ENCODE measurements around the gene UGP2. TPM values are rescaled to one million over a fixed set of nuclear protein-coding genes. Genes with fewer than 3 reads are reported as not detected.
A peak's percentile ranks its signal among the peaks of the same experiment; 100 is the strongest.

Gene UGP2
- total RNA-seq, 5 donors from 2014 or later (not counting 1 experiment from before 2014, with no cell fraction given) = 67.4 to 103 (median 80.1) TPM

- WGBS (ENCODE audit: insufficient coverage) = 95% methylated on average over 2 of the region's 2 CpGs
- ChIA-PET CTCF (no interaction called here), POLR2A (no interaction called here)
- Histone ChIP-seq H3K27me3 (replicated peaks in 1 of 2; ENCODE audit: control insufficient read depth in 2 of 2, extremely low read depth in 1 of 2, insufficient read depth in 2 of 2, low read length in 1 of 2) (no peaks in the 10 kb centered on the region), H3K4me1 (ENCODE audit: control insufficient read depth in 1 of 2, extremely low read depth in 1 of 2, insufficient read depth in 2 of 2, low read length in 2 of 2) (no peaks in the 10 kb centered on the region), H3K4me3 (ENCODE audit: control insufficient read depth in 1 of 2, extremely low read depth in 1 of 2, low read length in 1 of 2) (no peak overlapping the region), H3K36me3 (ENCODE audit: control insufficient read depth in 2 of 2, extremely low read depth in 1 of 2, insufficient read depth in 1 of 2, low read length in 1 of 2) (peaks cover 0 to 73% of the 10 kb centered on the region in 2 donors), H3K27ac (ENCODE audit: low read length) (no peak overlapping the region), H3K9me3 (no peaks in the 10 kb centered on the region)
- peak overlapping the region in 1 of 2 donors; percentile 48 for H3K27ac Mint-ChIP-seq
- H3K4me1 Mint-ChIP-seq = peaks cover 3 to 6% (median 4%) of the 10 kb centered on the region in 3 donors
- no peaks in the 10 kb centered on the region for H3K27me3 Mint-ChIP-seq
- DNase-seq = no peak
- ATAC-seq (replicated peaks in 1 of 4) = no peak
- H3K4me3 Mint-ChIP-seq = no peak overlapping the region
- no peaks in the 10 kb centered on the region for H3K9me3 Mint-ChIP-seq
- peaks cover 49% of the 10 kb centered on the region for H3K36me3 Mint-ChIP-seq
Observed at GRCh38 chr2:63888053-63888452, 46.4 kb downstream of the UGP2 start.

- Histone ChIP-seq H3K27ac (ENCODE audit: low read length) (no peak overlapping the region), H3K4me1 (ENCODE audit: control insufficient read depth in 1 of 2, extremely low read depth in 1 of 2, insufficient read depth in 2 of 2, low read length in 2 of 2) (no peaks in the 10 kb centered on the region), H3K36me3 (ENCODE audit: control insufficient read depth in 2 of 2, extremely low read depth in 1 of 2, insufficient read depth in 1 of 2, low read length in 1 of 2) (peaks cover 0 to 74% of the 10 kb centered on the region in 2 donors), H3K9me3 (no peaks in the 10 kb centered on the region), H3K27me3 (replicated peaks in 1 of 2; ENCODE audit: control insufficient read depth in 2 of 2, extremely low read depth in 1 of 2, insufficient read depth in 2 of 2, low read length in 1 of 2) (no peaks in the 10 kb centered on the region), H3K4me3 (ENCODE audit: control insufficient read depth in 1 of 2, extremely low read depth in 1 of 2, low read length in 1 of 2) (no peak overlapping the region)
- 97% methylated on average over 3 of the region's 6 CpGs for WGBS (ENCODE audit: insufficient coverage)
- Mint-ChIP-seq H3K27ac (peak overlapping the region; percentile 15 to 57), H3K9me3 (no peaks in the 10 kb centered on the region), H3K4me1 (peaks cover 0 to 5% (median 4%) of the 10 kb centered on the region in 3 donors), H3K4me3 (no peak overlapping the region), H3K27me3 (no peaks in the 10 kb centered on the region), H3K36me3 (peaks cover 50% of the 10 kb centered on the region)
- CTCF ChIA-PET = interaction anchor here in 1 of 2 donors (1.2 kb wide), 1 partner anchor 15 kb away, joined by 5 read pairs; no protein-coding TSS in a partner anchor
- peak in 32 of 35 experiments; percentile 0 to 62 (median 24) for DNase-seq
- ATAC-seq (replicated peaks in 1 of 4) = peak; percentile 56 to 73 (median 64)
- POLR2A ChIA-PET = no interaction called here
Observed at GRCh38 chr2:63888490-63889402, 47.0 kb downstream of the UGP2 start.

- no CpG with 5 or more reads among the region's 2 CpGs for WGBS (ENCODE audit: insufficient coverage)
- no peaks in the 10 kb centered on the region for H3K27me3 Mint-ChIP-seq
- no peaks in the 10 kb centered on the region for H3K9me3 Mint-ChIP-seq
- DNase-seq (no peak), ATAC-seq (replicated peaks in 1 of 4) (no peak)
- H3K4me3 Mint-ChIP-seq = no peak overlapping the region
- H3K36me3 Mint-ChIP-seq = peaks cover 42% of the 10 kb centered on the region
- peak overlapping the region in 1 of 2 donors; percentile 50 for H3K27ac Mint-ChIP-seq
- Histone ChIP-seq H3K4me1 (ENCODE audit: control insufficient read depth in 1 of 2, extremely low read depth in 1 of 2, insufficient read depth in 2 of 2, low read length in 2 of 2) (no peaks in the 10 kb centered on the region), H3K27me3 (replicated peaks in 1 of 2; ENCODE audit: control insufficient read depth in 2 of 2, extremely low read depth in 1 of 2, insufficient read depth in 2 of 2, low read length in 1 of 2) (no peaks in the 10 kb centered on the region), H3K36me3 (ENCODE audit: control insufficient read depth in 2 of 2, extremely low read depth in 1 of 2, insufficient read depth in 1 of 2, low read length in 1 of 2) (peaks cover 0 to 72% of the 10 kb centered on the region in 2 donors), H3K4me3 (ENCODE audit: control insufficient read depth in 1 of 2, extremely low read depth in 1 of 2, low read length in 1 of 2) (no peak overlapping the region), H3K9me3 (no peaks in the 10 kb centered on the region), H3K27ac (ENCODE audit: low read length) (no peak overlapping the region)
- POLR2A ChIA-PET = interaction anchor here in 1 of 2 donors (0.5 kb wide), 1 partner anchor 388 kb away, joined by 3 read pairs; no protein-coding TSS in a partner anchor
- CTCF ChIA-PET = interaction anchor here (0.5 to 1.3 kb wide), 4 partner anchors 14 to 1769 kb away, joined by 3 read pairs; no protein-coding TSS in a partner anchor
- H3K4me1 Mint-ChIP-seq = peaks cover 0 to 5% (median 4%) of the 10 kb centered on the region in 3 donors
Observed at GRCh38 chr2:63890678-63891077, 49.0 kb downstream of the UGP2 start.

- H3K36me3 ChIP-seq (ENCODE audit: control insufficient read depth in 2 of 2, extremely low read depth in 1 of 2, insufficient read depth in 1 of 2, low read length in 1 of 2) = peaks cover 0 to 71% of the 10 kb centered on the region in 2 donors
- ATAC-seq (replicated peaks in 1 of 4) = no peak
- H3K4me3 ChIP-seq (ENCODE audit: control insufficient read depth in 1 of 2, extremely low read depth in 1 of 2, low read length in 1 of 2) = no peak overlapping the region
- no peaks in the 10 kb centered on the region for H3K9me3 Mint-ChIP-seq
- no CpG with 5 or more reads among the region's 1 CpG for WGBS (ENCODE audit: insufficient coverage)
- no peaks in the 10 kb centered on the region for H3K4me1 ChIP-seq (ENCODE audit: control insufficient read depth in 1 of 2, extremely low read depth in 1 of 2, insufficient read depth in 2 of 2, low read length in 2 of 2)
- H3K4me3 Mint-ChIP-seq = no peak overlapping the region
- POLR2A ChIA-PET = interaction anchor here in 1 of 2 donors (0.5 kb wide), 1 partner anchor 171 kb away, joined by 7 read pairs; no protein-coding TSS in a partner anchor
- DNase-seq = no peak
- no peak overlapping the region for H3K27ac ChIP-seq (ENCODE audit: low read length)
- CTCF ChIA-PET = interaction anchor here in 1 of 2 donors (0.7 kb wide), 1 partner anchor 257 kb away, joined by 4 read pairs; no protein-coding TSS in a partner anchor
- H3K27ac Mint-ChIP-seq = peak overlapping the region; percentile 36 to 50
- H3K4me1 Mint-ChIP-seq = peaks cover 0 to 5% (median 4%) of the 10 kb centered on the region in 3 donors
- peaks cover 45% of the 10 kb centered on the region for H3K36me3 Mint-ChIP-seq
- H3K27me3 ChIP-seq (replicated peaks in 1 of 2; ENCODE audit: control insufficient read depth in 2 of 2, extremely low read depth in 1 of 2, insufficient read depth in 2 of 2, low read length in 1 of 2) = no peaks in the 10 kb centered on the region
- no peaks in the 10 kb centered on the region for H3K9me3 ChIP-seq
- H3K27me3 Mint-ChIP-seq = no peaks in the 10 kb centered on the region
Observed at GRCh38 chr2:63891488-63892030, 49.9 kb downstream of the UGP2 start.

- H3K27ac Mint-ChIP-seq = peak overlapping the region; percentile 9 to 46
- POLR2A ChIA-PET = interaction anchor here in 1 of 2 donors (0.7 kb wide), 1 partner anchor 14 kb away, joined by 3 read pairs; no protein-coding TSS in a partner anchor
- ATAC-seq (replicated peaks in 1 of 4) = no peak
- no peaks in the 10 kb centered on the region for H3K27me3 Mint-ChIP-seq
- H3K4me1 Mint-ChIP-seq = peaks cover 0 to 5% (median 4%) of the 10 kb centered on the region in 3 donors
- Histone ChIP-seq H3K4me3 (ENCODE audit: control insufficient read depth in 1 of 2, extremely low read depth in 1 of 2, low read length in 1 of 2) (no peak overlapping the region), H3K4me1 (ENCODE audit: control insufficient read depth in 1 of 2, extremely low read depth in 1 of 2, insufficient read depth in 2 of 2, low read length in 2 of 2) (no peaks in the 10 kb centered on the region), H3K36me3 (ENCODE audit: control insufficient read depth in 2 of 2, extremely low read depth in 1 of 2, insufficient read depth in 1 of 2, low read length in 1 of 2) (peaks cover 0 to 65% of the 10 kb centered on the region in 2 donors), H3K9me3 (no peaks in the 10 kb centered on the region), H3K27me3 (replicated peaks in 1 of 2; ENCODE audit: control insufficient read depth in 2 of 2, extremely low read depth in 1 of 2, insufficient read depth in 2 of 2, low read length in 1 of 2) (no peaks in the 10 kb centered on the region), H3K27ac (ENCODE audit: low read length) (no peak overlapping the region)
- no peak for DNase-seq
- CTCF ChIA-PET = no interaction called here
- no peaks in the 10 kb centered on the region for H3K9me3 Mint-ChIP-seq
- 100% methylated on average over 1 of the region's 2 CpGs for WGBS (ENCODE audit: insufficient coverage)
- H3K4me3 Mint-ChIP-seq = no peak overlapping the region
- peaks cover 45% of the 10 kb centered on the region for H3K36me3 Mint-ChIP-seq
Observed at GRCh38 chr2:63893163-63893562, 51.5 kb downstream of the UGP2 start.

GRCh38 chr2:63894167-63894566 is 52.5 kb downstream of the UGP2 start:
- peaks cover 0 to 67% of the 10 kb centered on the region in 2 donors for H3K36me3 ChIP-seq (ENCODE audit: control insufficient read depth in 2 of 2, extremely low read depth in 1 of 2, insufficient read depth in 1 of 2, low read length in 1 of 2)
- peak overlapping the region; percentile 45 to 55 for H3K27ac Mint-ChIP-seq
- no peak overlapping the region for H3K4me3 Mint-ChIP-seq

More at GRCh38 chr2:63894167-63894566, 52.5 kb downstream of the UGP2 start:
- H3K27ac ChIP-seq (ENCODE audit: low read length) = no peak overlapping the region
- DNase-seq = no peak
- no peaks in the 10 kb centered on the region for H3K27me3 ChIP-seq (replicated peaks in 1 of 2; ENCODE audit: control insufficient read depth in 2 of 2, extremely low read depth in 1 of 2, insufficient read depth in 2 of 2, low read length in 1 of 2)
- ChIA-PET CTCF (no interaction called here), POLR2A (no interaction called here)
- no CpG with 5 or more reads among the region's 1 CpG for WGBS (ENCODE audit: insufficient coverage)
- H3K4me1 Mint-ChIP-seq = no peaks in the 10 kb centered on the region
- H3K4me1 ChIP-seq (ENCODE audit: control insufficient read depth in 1 of 2, extremely low read depth in 1 of 2, insufficient read depth in 2 of 2, low read length in 2 of 2) = no peaks in the 10 kb centered on the region
- ATAC-seq (replicated peaks in 1 of 4) = no peak
- H3K9me3 ChIP-seq = no peaks in the 10 kb centered on the region
- H3K9me3 Mint-ChIP-seq = no peaks in the 10 kb centered on the region
- peaks cover 45% of the 10 kb centered on the region for H3K36me3 Mint-ChIP-seq
- no peak overlapping the region for H3K4me3 ChIP-seq (ENCODE audit: control insufficient read depth in 1 of 2, extremely low read depth in 1 of 2, low read length in 1 of 2)
- no peaks in the 10 kb centered on the region for H3K27me3 Mint-ChIP-seq
